HEK293T (cell line): Measurements from ENCODE around the gene PRDM10.

Source experiments
- FOXK2 ChIP-seq: fragments of 450-650 bp; IDR thresholded peaks from 2 replicates; pipeline ENCODE4 v1.6.1; 2016; ENCODE audit warnings: mild to moderate bottlenecking
- L3MBTL2 ChIP-seq: fragments of 450-650 bp; conservative IDR thresholded peaks from 2 replicates; pipeline ENCODE4 v1.6.1; 2016; ENCODE audit warnings: mild to moderate bottlenecking
- PKNOX1 ChIP-seq: fragments of 450-650 bp; IDR thresholded peaks from 2 replicates; pipeline ENCODE4 v1.6.1; 2016
- SP1 ChIP-seq: fragments of 450-650 bp; IDR thresholded peaks from 2 replicates; pipeline ENCODE4 v1.6.1; 2017
- SUZ12 ChIP-seq: fragments of 450-650 bp; IDR thresholded peaks from 2 replicates; pipeline ENCODE4 v1.6.1; 2016; ENCODE audit warnings: mild to moderate bottlenecking
- TARDBP ChIP-seq: fragments of 450-650 bp; IDR thresholded peaks from 2 replicates; pipeline ENCODE4 v1.6.1; 2016

GRCh38 chr11:129943036-129943435, 59.6 kb downstream of the PRDM10 start:
- TF ChIP-seq SUZ12 (no peak), PKNOX1 (no peak), FOXK2 (no peak), L3MBTL2 (no peak), SP1 (no peak), TARDBP (no peak)
